HG02884 (cell line): Measurements from ENCODE around the gene IGSF9.
"Not testable (repeated sequence)": the region's sequence is repeated elsewhere in the genome, so short reads cannot be mapped to it uniquely, and the experiment has no call there.

ENCODE experiments used
- ATAC-seq: cut with Tn5 transposase; IDR thresholded peaks from one replicate; pipeline ENCODE4 v1.9.1; 2021; ENCODE audit warnings: mild to moderate bottlenecking, moderate library complexity; ENCODE audit not compliant: unreplicated experiment

The IGSF9 gene

DNA sequence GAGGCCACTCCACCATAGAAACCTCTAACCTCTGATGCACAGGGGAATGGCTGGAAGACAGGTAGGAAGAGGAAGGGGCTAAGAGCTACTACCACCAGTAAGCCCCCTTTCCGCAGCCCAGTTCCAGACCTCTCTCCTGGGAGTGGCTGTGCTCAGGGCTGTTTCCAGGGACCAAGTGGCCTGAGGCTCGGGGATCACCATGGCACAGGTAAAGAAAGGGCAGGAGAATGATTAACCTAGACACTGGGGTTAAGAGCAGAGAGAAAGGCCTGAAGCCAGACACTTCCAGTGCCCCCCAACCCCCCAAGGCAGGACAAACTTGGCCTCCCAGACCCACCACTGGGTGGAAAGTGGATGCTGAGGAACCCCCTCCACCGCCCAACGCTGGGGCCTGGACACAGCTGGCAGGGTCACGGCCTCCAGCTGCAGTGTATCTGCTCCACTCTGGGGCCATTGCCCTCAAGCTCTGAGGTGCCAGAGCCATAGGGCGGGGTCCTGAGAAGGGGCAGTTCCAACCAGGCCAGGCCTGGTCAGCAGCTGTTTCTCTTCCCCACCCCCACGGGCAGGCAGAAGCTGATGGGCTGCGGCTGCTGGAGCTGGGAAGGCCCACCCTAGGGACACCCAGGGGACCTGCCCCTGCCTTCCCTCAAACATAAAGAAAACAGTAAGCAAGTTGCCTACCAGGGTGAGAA lies 22.8 kb downstream of the IGSF9 start:
- ATAC-seq = no peak

DNA sequence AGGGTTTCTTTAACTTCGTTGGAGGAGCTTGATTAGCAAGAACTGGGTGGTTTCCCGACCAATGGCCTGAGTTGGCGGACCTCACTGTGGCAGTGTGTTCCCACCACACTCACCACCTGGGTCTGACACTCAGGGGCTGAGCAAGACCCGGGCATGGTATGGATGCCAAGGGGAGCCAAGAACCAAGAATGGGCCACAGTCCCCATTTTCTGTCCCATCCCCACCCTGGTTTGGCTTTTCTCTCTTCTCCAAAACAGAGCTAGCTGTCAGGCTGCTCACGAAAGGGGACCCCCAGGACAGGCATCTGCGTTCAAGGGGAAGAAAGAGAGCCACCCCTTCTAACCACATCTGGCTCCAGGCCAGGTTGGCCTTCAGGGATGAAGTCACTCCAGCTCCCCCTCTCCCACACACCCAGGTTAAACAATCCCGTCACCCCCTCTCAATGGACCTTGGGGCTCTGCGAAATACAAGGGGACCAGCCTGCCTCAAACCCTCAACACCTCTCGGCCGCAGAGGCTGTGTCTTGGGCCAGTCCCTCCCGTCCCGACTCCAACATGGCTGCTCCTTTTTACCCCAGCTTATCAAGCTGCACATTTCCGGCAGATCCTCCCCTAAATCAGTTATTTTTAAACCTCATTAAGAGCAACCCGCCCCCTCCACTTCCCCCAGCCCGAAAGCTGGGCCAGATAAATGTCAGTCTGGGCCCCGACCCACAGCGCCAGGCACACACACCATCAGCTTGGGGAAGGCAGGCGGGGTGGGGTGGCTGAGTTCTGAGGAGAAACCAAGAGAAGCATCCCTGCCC lies 23.5 kb downstream of the IGSF9 start:
- ATAC-seq = no peak

DNA sequence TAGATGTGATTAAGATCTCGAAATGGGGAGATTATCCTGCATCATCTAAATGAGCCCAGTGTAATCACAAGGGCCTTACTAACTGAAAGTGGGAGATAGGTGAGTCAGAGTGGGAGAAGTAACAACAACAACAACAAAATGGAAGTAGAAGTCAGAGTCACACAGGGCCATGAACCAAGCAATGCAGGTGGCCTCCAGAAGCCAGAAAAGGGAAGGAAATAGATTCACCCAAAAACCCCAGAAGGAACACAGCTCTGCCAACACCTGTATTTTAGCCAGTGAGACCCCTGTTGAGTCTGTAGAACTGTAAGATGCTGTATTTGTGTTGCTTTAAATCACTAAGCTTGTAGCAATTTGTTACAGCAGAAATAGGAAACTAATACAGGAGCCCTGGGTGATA lies 24.2 kb downstream of the IGSF9 start:
- peak; percentile 30 for ATAC-seq

DNA sequence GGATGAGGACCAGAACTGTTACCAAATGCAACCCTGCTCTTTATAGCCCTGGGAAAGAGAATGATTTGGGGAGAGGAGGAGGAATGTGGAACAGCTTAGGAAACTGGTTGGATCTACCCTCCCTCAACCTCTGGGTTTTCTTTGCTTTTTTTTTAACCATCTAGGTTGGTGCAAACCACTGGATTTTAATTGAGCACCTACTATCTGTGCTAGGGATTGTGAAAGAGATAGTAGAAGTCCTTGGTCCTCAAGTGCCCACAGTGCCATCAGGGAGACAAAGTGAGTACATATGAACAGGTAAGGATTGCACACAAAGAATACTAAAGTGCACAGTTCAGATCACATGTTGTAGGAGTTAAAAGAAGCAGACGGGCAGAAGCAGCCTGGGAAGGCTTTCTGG lies 24.8 kb downstream of the IGSF9 start:
- ATAC-seq = no peak

DNA sequence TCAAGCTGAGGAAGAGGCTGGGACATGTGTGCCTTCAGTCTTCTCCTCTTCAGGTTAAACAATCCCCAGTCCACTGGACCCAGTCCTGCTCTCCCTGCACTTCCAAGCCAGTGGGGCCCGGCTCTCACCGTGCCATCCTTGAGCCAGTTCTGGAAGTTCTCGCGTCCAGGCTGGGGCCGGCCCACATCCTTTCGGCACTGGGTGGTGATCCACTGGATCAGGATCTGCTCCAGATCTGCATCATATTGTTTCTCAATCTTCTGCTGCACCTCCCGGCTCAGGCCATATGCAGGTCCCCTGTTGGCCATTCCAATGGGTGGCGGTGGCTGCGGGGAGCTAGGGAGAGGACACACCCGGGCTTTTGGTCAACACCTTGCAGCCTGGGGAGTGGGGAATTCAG lies 25.2 kb downstream of the IGSF9 start:
- no peak for ATAC-seq

DNA sequence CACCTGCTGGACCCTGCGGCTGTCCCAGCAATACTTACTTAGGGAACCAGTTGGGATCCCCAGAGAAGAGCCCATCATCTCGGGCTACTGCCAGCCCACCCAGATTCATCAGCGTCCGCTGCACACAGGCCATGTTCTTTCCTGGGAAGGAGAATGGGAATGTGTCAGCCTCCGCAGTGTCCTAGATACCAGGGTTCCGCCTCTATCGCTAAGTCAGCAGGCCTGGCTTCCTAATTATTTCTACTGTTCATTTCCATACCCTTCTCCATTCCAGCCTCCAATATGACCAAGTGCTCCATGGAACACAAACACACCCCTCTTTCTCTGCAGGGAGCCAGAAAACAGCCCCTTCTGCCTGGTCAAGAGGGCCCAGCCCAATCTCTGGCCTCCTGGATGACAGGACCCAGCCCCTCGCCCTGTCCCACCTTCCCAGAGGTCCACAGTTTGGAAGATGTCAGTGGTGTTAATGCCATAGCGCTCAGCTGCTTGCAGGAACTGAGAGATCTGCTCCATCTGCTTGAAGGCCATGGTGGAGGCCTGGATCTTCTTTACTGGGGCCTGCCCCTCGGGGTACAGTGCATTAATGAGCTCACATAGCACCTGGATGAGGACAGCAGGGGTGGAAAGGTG lies 26.1 kb downstream of the IGSF9 start:
- ATAC-seq = no peak

DNA sequence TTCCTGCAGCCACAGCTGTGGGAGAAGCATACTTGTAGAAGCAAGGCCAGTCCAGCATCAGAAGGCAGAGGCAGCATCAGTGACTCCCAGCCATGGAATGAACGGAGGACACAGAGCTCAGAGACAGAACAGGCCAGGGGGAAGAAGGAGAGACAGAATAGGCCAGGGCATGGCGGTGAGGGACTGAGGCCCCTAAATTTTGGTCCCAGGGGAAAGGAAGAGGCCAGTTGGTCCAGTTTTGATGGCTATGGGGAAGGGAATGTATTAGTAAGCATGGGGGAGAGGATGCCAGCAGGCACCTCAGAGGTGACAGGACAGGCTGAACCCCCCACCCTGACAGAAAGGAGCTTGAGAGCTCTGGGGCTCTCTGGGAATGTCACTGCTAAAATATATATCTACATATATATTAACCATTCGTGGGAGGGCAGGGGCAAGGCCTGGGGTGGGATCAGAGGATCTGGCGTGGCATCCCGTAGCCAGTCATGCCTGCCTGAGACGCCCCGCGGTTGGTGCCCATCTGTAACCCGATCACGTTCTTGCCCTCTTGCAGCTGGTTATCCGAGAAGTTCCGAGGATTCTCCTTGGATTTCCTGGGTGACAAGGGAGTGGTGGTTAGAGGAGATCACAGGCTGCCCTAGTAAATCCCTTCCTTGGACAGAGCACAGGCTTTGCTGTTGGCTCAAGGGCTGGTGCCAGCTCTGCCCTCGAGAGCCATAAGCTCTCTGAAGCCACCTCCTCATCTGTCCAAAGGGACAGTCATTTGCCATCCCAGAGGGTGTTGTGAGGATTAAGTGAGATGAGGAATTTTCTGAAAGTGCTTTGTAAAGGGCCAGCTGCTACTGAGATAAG lies 26.8 kb downstream of the IGSF9 start:
- no peak for ATAC-seq

DNA sequence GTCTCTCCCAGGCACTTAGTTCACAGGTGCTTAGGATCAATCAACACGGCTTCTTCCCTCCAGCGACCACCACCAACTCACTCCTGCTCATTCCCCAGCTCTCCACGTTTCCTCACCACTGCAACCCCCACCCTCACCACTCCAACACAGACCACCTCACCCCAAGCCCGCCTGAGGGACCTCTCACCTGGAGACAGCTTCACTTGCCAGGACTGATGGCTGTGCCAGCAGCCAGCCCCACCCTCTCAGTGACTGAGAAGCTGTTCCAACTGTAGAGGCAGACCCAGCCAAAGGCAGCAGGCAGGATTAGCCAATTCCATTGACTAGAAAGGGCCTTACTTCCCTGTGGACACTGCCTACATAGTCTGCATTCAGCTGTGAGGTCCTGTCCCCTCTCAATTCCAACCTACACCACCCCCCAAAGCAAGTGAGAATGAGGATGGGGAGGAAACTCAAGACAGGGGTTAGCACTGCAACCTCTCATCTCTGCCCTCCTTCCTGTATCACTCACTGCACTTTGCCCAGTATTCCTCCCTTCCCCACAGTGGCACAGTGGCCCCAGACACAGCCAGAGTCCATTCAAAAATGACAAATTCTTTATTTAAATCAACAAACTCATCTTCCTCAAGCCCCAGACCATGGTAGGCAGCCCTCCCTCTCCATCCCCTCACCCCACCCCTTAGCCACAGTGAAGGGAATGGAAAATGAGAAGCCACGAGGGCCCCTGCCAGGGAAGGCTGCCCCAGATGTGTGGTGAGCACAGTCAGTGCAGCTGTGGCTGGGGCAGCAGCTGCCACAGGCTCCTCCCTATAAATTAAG lies 27.7 kb downstream of the IGSF9 start:
- ATAC-seq = no peak

DNA sequence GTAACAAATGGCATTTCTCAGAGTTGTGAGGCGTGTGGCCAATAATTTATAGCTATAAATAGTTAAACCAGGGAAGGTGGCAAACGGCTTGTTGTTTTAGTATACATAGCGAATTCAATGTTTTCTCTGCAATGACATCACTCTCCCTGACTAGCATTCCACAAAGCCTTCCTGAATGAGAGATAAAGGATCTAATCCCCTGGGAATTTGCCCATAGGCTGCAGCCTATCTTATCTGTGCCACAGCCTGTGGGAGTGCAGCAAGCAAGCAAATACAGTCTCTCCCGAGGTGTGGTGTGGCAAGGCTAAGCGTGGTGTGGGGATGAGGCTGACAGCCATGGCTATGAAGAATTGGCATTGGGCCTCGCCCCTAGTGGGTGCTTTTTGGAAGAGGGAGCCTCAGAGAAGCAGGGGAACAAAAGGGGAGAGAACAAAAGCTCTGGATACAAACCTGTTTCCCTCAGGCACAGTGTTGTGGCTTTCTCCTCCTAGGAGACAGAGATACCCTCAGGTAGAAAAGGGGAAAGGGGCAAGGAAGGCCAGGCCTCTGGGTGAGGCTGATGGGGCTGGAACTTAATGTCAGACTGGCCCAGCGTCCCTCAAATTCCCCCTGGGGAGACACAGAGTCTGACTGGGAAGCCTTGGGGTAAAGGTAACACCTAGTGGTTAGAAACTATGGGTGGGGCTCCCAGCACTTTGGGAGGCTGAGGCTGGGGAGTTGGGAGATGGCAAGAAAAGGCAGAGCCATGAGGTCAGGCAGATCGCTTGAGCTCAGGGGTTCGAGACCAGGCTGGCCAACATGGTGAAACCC lies 29.0 kb downstream of the IGSF9 start:
- no peak for ATAC-seq

DNA sequence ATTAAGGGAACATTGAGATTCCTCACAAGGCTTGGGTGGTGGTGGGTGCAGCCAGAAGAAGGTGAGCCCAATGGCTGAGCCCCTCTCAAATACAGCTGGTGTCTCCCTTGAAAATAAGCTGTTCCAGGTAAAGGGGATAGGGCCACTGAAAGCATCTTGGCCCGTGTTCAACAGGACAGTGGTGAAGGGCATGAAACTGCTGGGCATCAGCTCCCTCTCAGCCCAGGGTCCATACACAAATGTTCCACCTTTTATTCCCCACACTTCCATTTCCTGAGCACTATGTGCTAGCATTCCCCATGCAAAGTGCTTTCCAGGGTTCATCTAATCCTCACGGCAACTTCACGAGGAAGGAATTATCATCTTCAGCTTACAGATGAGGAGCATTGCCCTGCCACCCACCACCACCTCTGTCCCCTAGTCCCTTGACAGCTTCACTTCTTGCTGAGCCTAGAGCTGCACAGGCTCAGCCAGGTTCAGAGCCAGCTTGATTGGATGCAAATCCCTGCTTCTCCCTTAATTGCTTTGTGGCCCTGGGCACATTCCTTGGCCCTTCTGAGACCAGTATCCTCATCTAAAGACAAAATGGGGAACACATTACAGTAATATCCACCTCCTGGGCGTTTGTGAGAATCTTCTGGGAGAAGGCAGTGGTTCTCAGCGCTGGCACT lies 29.7 kb downstream of the IGSF9 start:
- no peak for ATAC-seq

DNA sequence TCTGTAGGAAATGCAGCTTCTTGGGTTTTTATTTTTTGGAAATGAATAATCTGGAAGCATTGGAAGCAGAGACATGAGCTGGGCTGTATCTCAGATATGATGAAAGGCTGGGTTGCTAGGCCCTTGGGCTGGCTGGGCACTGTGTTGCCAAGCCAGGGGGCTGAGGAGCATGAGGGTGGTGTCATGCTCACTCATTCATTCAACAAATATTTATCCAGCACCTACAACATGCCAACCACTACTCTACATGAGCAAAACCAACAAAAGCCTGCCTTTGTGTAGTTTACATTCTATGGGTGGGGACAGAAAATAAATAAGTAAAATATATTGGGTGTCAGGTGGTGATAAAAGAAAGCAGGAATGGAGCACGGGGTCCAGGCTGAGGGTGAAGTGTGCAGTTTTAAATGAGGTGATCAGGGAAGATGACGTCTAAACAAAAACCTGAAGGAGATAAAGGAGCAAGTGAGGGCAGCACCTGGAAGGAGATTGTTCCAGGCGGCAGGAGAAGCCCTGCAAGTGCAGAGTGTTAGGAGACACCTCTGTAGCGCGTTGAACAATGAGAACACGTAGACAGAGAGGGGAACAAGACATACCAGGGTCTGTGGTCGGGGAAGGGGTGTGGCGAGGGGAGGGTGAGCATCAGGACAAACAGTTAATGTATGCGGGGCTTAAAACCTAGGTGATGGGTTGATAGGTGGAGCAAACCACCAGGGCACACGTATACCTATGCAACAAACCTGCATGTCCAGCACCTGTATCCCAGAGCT lies 31.0 kb downstream of the IGSF9 start:
- ATAC-seq = no peak

DNA sequence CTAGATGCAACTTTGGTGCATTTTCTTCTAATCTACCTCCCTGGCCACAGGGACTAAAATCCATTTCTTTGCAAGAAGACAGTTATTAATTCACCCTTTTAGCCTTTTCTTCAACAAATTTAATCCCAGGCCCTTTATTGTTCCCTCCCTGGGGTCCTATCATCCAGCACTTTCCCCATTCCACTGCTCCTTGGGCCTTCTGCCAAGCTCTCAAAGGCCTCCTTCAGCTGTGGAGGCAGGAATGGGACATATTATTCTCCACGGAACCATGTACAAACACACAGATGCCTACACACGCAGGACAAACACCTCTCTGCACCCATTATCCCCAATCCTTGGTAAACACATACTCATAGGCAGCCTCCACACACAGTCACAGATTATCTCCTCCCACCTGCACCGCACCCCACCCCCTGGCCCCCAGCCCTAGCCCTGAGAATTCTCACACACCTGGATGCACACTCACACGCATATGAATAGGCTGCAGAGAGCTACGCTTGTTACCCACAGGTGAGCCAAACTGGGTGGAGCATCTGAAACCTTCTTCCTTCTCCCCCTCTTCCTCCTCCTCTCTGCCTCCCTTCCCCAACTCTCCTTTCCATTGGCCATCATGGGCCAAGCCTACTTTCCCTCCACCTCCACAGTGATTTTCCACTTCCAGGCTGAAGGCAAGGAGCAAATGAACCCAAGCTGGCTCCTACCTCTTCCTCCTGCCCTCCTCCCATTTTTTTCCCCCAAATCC lies 31.8 kb downstream of the IGSF9 start:
- no peak for ATAC-seq

DNA sequence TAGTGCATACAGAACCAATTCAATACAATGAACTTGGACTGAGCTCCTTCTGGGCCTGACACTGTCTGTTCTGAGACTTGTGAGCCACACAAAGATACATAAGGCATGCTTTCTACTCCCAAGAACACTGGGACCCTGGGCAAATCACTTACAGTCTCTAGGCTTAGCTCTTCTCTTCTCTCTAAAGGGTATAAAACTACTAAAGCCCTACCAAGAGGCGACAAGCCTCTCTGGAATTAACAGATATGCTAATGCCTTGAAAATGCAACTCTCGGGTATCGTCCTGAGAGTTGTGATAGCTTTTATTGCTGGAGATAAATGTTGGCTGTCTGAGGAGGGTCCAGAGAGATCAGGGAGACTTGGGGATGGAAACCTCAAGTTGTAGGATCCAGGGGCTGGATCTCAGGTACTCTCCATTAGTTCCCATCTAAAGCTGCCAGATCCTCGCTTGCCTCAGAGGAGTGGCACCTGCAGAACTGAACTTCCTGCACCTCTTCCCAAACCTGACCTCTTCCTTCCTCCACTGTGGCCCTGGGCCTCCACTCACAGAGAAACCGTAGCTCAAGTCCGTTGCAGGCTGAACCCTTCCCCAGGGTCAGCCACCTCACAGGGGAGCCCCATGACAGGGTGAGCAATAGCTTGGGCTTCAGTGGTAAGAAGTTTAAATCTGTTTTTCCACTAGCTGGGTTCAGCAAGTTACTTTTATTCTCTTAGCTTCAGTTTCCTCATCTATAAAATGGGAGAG lies 33.9 kb downstream of the IGSF9 start:
- ATAC-seq = no peak

DNA sequence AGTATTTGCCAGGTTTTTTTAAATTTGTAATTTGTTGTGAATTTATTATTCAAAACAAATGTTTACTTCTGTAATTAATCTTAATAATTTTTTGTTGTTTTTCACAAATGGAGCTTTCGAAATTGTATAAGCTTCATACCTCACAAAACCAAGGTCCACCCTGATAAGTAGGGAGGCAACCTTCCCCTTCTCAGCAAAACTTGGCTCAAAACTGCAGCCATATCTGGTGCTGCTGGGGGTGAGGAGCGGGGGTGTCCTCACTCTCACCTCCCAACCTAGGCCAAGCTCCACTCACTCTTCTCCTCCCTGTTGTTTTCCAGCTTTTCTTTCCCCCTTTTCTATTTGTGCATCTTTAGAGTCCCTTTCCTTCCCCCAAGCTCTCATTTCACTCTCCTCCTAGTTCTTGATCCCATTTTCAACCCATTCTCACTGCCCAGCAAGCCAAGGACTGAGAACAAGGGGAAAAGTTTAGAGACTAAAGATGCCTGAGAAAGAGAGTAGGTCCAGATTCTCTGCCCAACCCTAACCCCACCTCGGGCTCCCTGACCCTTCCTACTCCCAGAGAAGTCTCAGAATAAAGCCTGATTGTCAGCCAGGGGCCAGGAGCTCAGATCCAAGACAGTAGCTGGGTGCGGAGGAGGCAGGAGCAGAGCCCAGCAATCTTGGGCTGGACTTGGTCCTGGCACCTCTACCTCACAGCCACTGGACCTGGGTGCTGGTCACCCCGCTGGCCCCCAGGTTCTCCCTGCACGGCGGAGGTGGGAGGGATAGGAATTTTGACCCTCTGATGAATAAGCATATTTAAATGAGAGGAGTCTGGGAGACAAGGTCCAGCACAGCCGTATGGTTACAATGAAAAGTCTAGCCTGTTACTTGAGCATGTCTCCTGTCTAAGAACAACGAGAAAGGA lies 37.1 kb downstream of the IGSF9 start:
- no peak for ATAC-seq

DNA sequence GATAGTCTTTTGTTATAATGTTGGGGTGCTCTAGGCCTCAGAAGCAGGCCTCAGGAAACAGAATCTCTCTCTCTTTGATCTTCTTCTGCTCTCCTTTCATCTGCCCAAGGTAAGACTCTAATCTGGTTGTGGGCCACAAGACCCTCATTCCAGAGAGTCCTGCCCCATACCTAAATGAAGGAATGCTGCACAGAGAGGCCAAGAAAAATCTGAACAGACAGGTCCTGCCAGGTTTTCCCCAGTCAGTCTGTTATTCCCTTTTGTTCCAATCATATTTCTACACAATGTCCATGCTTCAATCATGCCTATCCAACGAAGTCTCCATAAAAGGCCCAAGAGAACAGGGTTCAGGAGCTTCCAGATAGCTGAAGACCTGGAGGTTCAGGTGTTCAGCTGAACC lies 38.5 kb downstream of the IGSF9 start:
- ATAC-seq = no peak

DNA sequence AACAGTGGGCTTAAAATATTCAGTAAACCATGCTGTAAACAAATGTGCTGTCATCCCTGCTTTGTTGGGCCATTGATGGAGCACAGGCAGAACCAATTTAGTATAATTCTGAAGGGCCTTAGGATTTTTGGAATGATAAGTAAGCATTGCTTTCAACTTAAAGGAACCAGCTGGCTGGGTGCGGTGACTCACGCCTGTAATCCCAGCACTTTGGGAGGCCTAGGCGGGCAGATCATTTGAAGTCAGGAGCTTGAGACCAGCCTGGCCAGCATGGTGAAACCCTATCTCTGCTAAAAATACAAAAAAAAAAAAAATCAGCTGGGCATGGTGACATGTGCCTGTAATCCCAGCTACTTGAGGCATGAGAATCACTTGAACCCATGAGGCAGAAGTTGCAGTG lies 41.4 kb downstream of the IGSF9 start:
- ATAC-seq = not testable (repeated sequence)
